NCI-H82 treated with DMSO at 0.1 percent for 48 hours (cell line): ENCODE data around the gene ARHGAP22.

Source experiments
- DNase-seq: peaks from one replicate; lab custom pipeline; 2025; ENCODE audit not compliant: unreplicated experiment; lab: John Stamatoyannopoulos, UW

ARHGAP22 gene

GRCh38 chr10:48466611-48467240 lies 138.1 kb downstream of the ARHGAP22 start:
- no peak for DNase-seq

- DNase-seq = no peak
Observed at GRCh38 chr10:48465860-48466521, 138.9 kb downstream of the ARHGAP22 start.

- DNase-seq = no peak
Observed at GRCh38 chr10:48464871-48465736, 139.8 kb downstream of the ARHGAP22 start.

GRCh38 chr10:48464121-48464870 lies 140.6 kb downstream of the ARHGAP22 start:
- DNase-seq = no peak

- no peak for DNase-seq
Observed at GRCh38 chr10:48463318-48464003, 141.4 kb downstream of the ARHGAP22 start.

- DNase-seq = no peak
Observed at GRCh38 chr10:48462482-48463020, 142.3 kb downstream of the ARHGAP22 start.

GRCh38 chr10:48461623-48462481 lies 143.0 kb downstream of the ARHGAP22 start:
- DNase-seq = no peak

- no peak for DNase-seq
Observed at GRCh38 chr10:48460182-48460581, 144.7 kb downstream of the ARHGAP22 start.

GRCh38 chr10:48459270-48460150 lies 145.4 kb downstream of the ARHGAP22 start:
- no peak for DNase-seq

GRCh38 chr10:48458662-48459048 lies 146.2 kb downstream of the ARHGAP22 start:
- DNase-seq = no peak

- DNase-seq = no peak
Observed at GRCh38 chr10:48457949-48458661, 146.8 kb downstream of the ARHGAP22 start.

- DNase-seq = no peak
Observed at GRCh38 chr10:48456808-48457761, 147.8 kb downstream of the ARHGAP22 start.

GRCh38 chr10:48456361-48456804 lies 148.5 kb downstream of the ARHGAP22 start:
- no peak for DNase-seq

GRCh38 chr10:48455392-48456151 lies 149.3 kb downstream of the ARHGAP22 start:
- no peak for DNase-seq

- DNase-seq = no peak
Observed at GRCh38 chr10:48455055-48455391, 149.8 kb downstream of the ARHGAP22 start.
